ENCODE results near the gene PACSIN2.

DNA sequence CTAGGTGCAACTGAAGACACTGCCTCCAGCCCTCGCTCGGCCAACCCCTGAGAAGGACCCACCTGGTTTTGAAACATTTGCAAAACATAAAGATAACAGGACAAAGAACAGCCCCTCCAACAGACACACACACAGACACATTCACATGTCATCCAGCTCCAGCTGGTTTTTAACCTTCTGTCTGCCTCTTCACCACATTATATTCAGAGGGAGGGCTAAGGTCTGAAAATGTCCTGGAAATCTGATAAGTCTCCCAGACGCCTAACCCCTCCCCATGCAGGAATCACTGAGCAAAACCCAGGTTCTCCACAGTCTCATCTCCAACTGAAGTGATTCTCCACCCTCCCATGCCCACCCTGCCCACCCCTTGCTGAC, 29.4 kb downstream of the PACSIN2 start:
- TF ChIP-seq GATA2 (IDR thresholded peaks at IDR 0.05; ENCODE audit: low read depth, low read length) (0 out of 2 replicates have a peak, but pooled peaks have one; percentile 25), GATA3 (IDR thresholded peaks at IDR 0.05; ENCODE audit: low read depth, low read length) (no peak)
